NCI-H446 (cell line): ENCODE results near the gene ACHE.
A peak's percentile ranks its signal among the peaks of the same experiment; 100 is the strongest.

Source experiments
- DNase-seq, 2 experiments: peaks; one replicate each; lab custom pipeline; 2025; lab: John Stamatoyannopoulos, UW

ACHE gene

DNA sequence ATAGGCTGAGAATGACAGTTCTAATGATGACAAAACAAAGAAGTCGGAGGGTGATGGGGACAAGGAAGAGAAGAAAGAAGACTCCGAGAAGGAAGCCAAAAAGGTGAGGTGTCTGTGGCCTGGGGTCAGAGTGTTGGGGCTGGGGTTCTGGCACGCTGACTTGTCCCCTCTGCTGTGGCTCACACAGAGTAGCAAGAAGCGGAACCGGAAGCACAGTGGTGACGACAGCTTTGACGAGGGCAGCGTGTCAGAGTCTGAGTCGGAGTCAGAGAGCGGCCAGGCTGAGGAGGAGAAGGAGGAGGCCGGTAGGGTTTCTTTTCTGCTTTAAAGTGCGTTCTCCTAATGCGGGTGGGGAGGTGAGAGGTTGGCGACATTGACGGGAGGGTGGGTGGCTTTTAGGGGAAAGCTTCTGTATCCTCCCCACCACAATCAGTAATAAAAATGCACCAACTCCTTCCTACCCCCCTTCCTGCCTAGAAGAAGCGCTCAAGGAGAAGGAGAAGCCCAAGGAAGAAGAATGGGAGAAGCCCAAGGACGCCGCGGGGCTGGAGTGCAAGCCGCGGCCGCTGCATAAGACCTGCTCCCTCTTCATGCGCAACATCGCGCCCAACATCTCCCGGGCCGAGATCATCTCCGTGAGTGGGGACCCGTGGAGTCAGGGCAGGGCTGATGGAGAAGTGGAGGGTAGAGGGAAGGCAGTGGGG lies 10.8 kb downstream of the ACHE start:
- DNase-seq: no peak

DNA sequence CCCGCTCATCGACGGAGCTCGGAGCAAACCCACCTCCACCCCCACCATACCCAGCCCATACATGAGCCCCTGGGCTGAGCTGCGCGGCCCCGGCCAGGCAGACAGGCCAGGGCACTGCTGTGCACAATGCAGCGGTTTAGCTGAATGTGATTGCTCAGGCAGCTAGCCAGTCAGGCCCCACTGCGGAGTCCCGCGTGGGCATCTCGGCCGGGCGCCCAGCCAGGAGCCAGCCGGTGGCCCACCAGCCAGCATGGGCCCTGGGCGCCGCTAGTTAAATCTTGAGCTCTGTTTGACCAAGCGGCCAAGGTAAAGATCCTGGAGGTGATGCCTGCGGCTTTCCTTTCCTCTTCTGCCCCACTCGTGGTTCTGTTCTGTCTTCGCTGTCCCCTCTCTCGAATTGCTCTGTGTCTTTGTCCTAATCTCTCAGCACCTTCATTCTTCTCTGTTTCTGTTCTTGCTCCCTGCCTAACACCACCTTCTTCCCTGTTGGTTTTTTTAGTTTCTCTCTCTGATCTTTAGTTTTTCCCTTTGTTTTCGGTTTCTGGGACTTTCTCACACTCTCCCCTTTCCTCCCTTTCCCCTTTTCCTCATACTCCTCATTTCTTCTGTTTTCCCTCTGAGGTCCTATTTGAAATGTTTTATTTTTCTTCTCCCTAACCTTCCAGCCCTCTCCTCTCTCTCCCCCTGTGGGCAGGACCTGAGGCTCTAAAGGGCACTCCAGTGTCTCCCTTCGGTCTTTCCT lies 12.7 kb downstream of the ACHE start:
- DNase-seq: no peak

DNA sequence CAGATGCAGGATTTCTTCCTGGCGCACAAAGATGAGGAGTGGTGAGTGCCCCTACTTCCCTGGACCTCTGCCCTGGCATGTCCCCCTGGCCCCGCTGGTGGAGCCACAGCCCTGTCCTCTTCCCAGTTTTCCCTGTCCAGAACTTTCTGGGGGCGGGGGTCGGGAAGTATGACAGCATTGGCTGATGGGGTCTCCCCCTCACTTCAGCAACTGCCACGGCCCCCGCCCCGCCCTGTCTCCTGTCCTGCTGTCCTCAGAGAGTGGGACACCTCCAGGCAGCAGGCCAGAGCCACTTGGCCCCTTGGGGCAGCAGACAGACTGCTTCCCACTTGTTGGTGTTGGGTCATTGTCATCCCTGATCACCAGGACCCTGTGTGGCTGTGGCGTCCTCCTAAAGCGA lies 13.5 kb downstream of the ACHE start:
- DNase-seq: no peak

DNA sequence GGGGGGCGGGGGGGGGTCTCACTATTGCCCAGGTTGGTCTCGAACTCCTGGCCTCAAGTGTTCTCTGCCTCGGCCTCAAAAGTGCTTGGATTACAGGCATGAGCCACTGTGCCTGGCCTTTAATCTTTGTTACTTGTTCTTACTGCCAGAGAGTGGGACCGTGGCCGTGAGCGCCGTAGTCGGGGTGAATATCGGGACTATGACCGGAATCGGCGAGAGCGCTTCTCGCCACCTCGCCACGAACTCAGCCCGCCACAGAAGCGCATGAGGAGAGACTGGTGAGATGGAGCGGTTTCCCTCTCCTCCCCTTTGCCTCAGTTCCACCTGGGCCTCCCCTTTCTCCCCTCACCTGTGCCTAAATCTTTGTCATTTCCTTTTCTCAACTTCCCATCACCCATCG lies 14.6 kb downstream of the ACHE start:
- DNase-seq: no peak

DNA sequence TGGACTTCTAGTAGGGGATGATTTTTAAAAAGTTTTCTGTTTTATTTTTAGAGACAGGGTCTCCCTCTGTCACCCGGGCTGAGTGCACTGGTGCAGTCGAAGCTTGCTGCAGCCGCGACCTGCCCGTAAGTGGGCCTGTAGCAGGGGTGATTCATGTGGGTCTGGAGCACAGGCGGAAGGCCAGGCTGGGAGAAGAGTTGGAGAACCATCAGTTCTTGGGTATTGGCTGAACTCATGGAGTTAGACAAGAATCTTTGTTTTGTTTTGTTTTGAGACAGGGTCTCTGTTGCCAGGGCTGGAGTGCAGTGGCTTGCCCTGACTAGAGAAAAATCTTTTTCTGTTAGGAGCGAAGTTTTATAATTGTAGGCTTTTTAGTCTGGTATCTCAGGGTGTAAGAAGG lies 15.0 kb downstream of the ACHE start:
- DNase-seq: no peak

DNA sequence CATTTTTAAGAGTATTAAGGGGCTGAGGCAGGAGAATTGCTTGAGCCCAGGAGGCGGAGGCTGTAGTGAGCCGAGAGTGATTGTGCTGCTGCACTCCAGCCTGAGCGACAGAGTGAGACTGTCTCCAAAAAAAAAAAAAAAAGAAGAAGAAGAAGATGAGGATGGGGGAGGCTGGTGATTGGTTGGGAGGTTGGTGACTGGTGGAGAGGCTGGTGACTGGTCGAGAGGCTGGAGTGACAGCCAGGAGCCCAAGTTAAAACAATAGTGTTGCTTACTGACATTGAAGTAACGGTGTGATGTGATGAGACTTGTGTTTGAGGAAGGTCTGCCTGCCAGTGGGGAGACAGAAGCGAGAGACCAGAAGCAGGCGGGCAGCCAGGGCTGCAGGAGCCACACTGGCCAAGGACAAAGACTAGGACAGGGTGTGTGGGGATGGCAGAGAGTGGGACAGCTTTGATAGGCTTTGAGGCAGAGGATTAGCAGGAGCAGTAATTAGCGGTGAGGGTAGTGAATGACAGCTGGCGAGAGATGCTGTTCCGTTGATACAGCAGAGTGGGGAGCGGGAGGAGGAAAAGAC lies 15.9 kb downstream of the ACHE start:
- DNase-seq: no peak

DNA sequence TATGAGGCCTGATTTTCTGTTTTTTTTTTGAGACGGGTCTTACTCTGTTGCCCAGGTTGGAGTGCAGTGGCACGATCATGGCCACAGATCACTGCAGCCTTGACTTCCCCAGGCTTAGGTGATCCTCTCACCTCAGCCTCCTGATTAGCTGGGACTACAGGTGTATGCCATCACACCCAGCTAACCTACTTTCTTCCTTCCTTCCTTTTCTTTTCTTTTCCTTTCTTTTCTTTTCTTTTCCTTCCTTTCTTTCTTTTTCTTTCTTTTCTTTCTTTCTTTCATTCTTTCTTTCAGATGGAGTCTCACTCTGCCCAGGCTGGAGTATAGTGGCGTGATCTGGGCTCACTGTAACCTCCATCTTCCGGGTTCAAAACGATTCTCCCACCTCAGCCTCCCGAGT lies 17.0 kb downstream of the ACHE start:
- DNase-seq: no peak

DNA sequence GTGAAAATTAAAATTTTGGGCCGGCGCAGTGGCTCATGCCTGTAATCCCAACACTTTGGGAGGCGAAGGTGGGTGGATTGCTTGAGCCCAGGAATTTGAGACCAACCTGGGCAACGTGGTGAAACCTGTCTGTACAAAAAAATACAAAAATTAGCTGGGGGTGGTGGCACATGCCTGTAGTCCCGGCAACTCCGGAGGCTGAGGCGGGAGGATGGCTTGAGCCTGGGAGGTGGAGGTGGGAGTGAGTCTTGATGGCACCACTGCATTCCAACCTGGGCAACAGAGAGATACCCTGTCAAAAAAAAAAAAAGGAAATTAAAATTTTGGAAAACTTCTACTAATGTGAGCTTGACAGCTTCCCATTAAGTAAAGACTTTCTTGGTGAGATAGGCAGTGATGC lies 17.7 kb downstream of the ACHE start:
- no peak for DNase-seq

DNA sequence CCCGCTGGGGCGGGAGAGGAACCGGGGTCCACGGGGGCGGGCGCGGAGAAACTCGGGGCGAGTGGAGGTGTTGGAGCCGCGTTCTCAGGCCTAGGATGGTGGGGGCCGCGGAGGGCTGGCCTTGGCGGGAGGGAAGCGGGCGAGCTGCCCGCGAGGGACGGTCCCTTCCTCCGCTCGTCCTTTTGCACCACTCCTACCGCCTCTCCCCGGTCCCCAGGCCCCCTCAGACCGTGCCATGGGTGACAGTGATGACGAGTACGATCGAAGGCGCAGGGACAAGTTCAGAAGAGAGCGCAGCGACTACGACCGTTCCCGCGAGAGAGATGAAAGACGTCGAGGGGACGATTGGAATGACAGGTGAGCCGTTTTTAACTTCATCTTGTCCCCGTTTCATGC lies 20.3 kb downstream of the ACHE start:
- no peak for DNase-seq

DNA sequence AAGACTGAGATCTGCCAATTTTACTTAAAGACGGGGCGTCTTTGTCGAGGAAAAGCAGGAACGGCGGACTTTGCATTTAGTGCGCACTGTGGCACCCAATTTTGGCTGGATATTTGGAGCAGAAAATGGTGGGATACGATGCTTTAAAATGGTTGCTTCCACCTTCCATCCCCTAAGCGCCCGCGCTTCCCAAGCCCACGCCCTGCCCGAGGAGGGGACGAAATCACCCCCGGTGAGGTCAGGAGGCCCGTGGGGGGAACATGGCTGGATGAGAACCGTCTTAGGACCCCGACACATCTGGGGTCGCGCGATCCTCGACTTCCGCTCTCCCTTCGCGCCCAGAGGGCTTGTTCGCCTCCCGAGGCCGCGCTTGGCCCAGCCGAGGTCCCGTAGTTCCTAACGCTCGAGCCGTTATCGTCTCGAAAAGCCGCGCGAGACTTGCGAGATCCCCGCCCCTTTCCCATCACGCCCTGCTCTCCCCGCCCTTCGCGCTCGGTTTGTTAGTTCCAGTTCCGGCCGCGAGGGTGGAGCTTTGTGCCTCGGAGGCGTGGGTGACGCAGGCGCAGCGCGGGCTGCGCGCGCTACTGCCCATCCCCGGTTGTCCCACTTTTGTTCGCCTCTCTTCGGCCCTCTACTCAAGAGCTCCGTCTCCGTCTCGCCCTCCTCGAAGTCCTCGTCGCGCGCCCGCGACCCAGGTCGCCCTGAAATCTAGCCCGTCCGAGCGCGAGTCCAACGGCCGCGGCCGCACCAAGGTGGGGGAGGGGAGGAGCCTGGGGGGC lies 20.9 kb downstream of the ACHE start, which contains the start of gene SRRT:
Gene SRRT, plus strand, starts transcription at position 527 of the 779 bp plus-strand sequence. CDS start 488 bp downstream, outside the sequence.
- DNase-seq: peak; percentile 87 to 98

DNA sequence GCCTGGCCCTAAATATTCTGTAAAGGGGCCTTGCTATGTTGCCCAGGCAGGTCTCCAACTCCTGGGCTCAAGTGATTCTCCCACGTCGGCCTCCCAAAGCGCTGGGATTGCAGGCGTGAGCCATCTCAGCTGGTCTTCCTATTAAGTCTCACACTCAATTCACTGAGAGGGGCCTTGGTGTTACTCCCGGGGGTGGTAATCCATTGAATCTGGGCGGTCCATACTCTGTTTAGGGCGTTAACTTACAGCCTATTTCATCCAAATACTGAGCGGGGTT lies 21.4 kb downstream of the ACHE start:
- no peak for DNase-seq

DNA sequence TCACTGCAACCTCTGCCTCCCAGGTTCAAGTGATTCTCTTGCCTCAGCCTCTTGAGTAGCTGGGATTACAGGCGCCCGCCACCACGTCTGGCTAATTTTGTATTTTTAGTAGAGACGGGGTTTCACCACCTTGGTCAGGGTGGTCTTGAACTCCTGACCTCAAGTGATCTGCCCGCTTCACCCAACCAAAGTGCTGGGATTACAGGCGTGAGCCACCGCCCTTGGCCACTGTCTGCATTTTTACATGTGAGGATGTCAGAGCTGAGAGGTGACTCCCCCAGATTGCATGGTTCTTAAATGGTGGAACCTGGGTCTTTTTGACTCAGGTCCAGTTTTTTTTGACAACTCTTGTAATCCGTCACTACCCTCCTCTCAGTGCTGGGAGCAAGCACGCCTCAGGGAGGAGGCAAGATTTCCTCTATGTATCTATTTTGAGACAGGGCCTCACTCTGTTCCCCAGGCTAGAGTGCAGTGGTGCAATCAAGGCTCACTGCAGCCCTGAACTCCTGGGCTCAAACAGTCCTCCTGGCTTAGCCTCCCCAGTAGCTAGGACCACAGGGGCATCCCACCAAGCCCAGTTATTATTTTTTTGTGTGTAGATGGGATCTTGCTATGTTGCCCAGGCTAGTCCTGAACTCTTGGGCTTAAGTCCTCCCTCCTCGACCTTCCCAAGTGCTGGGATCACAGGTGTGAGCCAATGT lies 21.9 kb downstream of the ACHE start:
- DNase-seq: no peak

DNA sequence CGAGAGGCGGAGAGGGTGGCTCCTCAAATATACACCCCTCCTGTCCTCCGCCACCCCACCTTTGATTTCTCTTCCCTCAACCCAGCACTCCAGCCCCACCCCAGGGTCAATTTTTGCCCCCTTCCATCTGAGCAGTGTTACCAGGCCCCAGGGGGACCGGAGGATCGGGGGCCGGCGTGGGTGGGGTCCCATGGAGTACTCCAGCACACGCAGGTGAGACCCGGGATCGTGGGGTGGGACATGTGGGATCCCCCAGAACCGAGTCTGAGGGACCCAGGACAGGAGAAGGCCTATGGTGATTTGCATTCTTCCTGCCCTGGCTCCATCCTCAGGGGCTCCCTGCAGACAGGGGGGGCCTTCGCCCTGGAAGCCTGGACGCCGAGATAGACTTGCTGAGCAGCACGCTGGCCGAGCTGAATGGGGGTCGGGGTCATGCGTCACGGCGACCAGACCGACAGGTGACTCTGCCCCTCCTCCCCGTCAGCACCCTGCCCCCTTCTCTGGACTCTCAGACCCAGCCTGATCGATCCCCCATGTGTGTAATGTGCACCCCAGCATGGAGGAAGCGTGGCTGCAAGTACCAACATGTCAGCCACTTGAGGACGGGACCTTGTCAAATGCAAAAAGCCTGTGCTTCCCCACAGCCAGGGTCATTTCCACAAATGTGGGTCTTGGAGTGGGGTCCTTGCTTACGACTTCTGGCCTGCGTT lies 27.8 kb downstream of the ACHE start:
- DNase-seq: no peak

DNA sequence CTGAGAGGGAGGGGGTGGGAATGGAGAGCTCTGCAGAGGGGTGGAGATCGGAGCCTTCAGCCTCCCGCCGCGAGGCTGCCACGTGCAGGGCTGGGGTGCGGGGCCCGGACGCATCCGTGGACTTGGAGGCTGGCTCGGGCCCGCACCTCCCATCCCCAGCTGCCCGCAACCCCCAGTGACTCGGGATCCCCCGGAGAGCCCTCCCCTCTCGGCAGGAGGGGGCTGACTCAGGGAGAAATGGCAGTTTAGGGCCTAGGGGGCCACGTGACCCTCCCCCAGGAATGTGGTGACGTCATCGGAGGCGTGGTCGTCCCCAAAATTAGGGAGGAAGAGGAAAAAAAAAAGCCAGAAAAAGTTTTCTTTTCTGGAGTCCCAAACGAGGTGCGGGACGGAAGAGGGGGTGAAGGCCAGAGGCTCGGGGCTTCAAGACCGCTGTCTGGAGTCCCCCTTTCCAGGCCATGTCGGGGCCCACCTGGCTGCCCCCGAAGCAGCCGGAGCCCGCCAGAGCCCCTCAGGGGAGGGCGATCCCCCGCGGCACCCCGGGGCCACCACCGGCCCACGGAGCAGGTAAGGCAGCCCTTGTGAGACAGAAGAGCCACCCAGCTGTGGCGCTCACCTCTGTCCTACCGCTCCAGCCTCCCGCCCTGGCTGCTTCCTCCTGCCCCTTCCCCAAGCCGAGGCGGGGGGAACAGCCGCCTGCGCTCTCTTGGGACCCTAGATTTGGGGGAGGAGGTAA lies 28.5 kb downstream of the ACHE start, which contains the start of gene TRIP6:
Gene TRIP6, plus strand, starts transcription at position 348 of the 736 bp plus-strand sequence. Its CDS starts 111 bp downstream, at position 459.
- DNase-seq: no peak

DNA sequence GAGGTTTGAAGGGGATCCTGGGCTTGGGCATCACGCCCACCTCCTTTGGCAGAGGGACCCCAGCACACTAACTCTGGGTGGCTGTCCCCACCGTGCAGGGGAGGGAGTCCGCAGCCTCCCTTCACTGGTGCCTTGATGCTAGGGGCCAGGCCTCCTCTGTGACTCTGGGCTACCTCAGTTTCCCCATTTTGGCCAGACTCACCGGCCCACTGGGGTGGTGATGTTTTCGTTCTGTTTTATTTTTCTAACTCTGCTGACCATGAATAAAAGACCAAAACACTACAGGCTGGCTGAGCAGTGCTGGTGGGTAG lies 29.0 kb downstream of the ACHE start:
- no peak for DNase-seq

DNA sequence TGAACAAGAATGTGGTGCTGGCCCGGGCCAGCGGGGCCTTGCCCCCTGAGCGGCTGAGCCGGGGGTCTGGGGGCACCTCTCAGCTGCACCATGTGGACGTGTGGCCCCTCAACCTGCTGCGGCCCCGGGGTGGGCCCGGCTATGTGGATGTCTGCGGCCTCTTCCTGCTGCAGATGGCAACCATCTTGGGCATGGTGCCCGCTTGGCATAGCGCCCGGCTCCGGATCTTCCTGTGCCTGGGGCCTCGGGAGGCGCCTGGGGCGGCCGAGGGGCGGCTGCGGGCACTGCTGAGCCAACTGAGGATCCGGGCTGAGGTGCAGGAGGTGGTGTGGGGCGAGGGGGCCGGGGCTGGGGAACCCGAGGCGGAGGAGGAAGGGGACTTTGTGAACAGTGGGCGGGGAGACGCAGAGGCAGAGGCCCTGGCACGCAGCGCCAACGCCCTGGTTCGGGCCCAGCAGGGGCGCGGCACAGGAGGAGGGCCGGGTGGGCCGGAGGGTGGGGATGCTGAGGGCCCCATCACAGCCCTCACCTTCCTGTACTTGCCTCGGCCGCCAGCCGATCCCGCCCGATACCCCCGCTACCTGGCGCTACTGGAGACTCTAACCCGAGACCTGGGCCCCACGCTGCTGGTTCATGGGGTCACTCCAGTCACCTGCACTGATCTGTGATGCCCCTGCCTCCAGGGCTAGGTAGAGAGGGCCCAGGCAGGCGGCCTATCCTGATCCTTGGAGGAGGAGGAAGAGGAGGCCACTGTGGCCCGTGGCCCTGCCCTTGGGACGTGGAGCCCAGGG lies 29.6 kb downstream of the ACHE start:
- peak; percentile 47 to 89 for DNase-seq

DNA sequence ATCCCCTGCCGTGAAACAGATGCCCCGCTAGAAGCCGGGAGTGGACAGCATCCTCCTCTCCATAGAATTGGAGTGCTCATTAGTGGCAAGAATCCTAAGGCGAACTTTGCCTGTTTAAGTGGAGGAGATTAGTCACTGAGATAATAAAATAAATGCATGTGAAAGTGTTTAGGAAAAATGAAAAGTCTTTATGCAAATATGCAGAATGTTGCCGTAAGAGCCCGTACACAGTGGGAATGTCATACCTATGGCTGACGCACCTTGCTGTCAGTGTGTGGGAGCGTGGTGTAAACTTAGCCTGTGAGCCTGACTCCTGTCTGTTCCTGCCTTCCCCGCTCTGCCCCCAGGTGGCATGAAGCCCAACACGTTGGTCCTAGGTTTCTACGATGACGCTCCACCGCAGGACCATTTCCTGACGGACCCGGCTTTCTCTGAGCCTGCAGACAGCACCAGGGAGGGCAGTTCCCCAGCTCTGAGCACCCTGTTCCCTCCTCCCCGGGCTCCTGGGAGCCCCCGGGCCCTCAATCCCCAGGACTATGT lies 30.2 kb downstream of the ACHE start:
- DNase-seq: no peak

DNA sequence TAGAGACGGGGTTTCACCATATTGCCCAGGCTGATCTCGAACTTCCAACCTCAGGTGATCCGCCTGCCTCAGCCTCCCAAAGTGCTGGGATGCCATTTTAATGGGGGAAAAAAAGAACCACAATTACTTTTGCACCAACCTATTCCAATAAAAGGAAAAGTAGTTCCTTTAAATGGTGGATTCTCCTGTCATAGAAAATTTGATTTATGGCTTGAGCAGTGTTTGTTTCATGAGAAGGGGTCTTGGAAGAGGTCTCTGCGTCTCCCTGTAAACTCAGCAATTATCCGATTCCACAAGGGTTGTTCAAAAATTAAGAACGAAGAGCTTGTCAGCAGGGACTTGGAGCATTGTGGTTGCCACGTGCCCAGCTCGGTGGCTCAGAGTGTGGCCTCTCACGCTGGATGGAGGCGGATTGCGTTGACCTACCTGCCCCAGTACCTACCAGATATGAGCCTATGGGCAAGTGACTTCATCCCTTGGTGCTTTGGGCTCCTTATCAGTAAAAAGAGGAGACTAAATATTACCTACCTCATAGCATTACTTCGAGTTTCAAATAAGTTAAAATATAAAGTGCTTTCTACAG lies 31.3 kb downstream of the ACHE start:
- DNase-seq: no peak

DNA sequence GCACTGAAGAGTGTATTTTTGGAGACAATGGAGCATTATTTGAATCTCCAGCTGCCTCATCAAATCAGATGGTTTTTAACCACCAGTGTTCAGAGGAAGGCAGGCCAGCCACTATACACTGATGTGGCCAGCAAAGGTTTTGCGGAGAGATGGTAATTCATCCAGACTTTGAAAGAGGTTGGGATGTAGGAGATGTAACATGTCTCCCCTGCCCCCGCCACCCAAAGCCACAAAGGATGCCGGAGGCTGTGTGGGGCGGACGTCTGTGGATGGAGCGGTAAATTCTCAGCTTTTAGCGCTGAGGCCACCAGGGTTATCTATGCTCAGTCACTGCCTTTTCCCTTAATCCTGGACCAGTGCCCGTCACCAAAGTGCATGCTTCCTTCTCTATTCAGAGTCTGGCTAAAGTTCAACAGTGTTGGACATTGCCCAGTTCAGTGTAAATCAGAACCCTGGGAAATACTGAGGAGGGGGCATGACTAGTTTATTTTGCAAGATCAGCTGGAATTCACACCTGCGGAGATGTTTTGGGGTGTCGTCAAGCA lies 32.2 kb downstream of the ACHE start:
- DNase-seq: no peak
